CD14-positive monocyte (primary cell): ENCODE measurements around the gene CYP39A1. TPM values are rescaled to one million over a fixed set of nuclear protein-coding genes. Genes with fewer than 3 reads are reported as not detected.

Experiments
- DNase-seq, 3 donors: peaks; one replicate each; pipeline ENCODE4 v3.0.0-alpha.2; 2011 to 2022
- H2AFZ ChIP-seq: 2 replicates; pipeline ENCODE4 v1.6.0; 2012; ENCODE audit warnings: mild to moderate bottlenecking, low read depth, low read length, inconsistent platforms; ENCODE audit not compliant: insufficient read depth, poor library complexity, severe bottlenecking
- H3K27ac ChIP-seq, 2 donors: 1 replicate in 1 of 2; 2 replicates in 1 of 2; pipeline ENCODE4 v1.5.1; 2012 to 2013; ENCODE audit warnings: low read length in 2 of 2, control low read depth in 1 of 2, inconsistent platforms in 1 of 2, low read depth in 1 of 2, mild to moderate bottlenecking in 1 of 2
- H3K27me3 ChIP-seq, 2 donors: one replicate each; pipeline versions ENCODE4 v1.6.0 to v1.6.1; 2011 to 2013; ENCODE audit warnings: low read length in 2 of 2; ENCODE audit not compliant: control insufficient read depth in 2 of 2, insufficient read depth in 2 of 2
- H3K36me3 ChIP-seq, 2 donors: replicated peaks in 1 of 2; 1 replicate in 1 of 2; 2 replicates in 1 of 2; pipeline versions ENCODE4 v1.5.1 to v1.6.1; 2012 to 2013; ENCODE audit warnings: low read length in 2 of 2, control low read depth in 1 of 2, inconsistent platforms in 1 of 2, mild to moderate bottlenecking in 1 of 2; ENCODE audit not compliant: insufficient read depth in 2 of 2, control insufficient read depth in 1 of 2
- H3K4me1 ChIP-seq, 2 donors: 1 replicate in 1 of 2; 2 replicates in 1 of 2; pipeline versions ENCODE4 v1.5.1 to v1.6.1; 2012 to 2013; ENCODE audit warnings: low read length in 2 of 2, control low read depth in 1 of 2, inconsistent platforms in 1 of 2, mild to moderate bottlenecking in 1 of 2, moderate library complexity in 1 of 2; ENCODE audit not compliant: insufficient read depth in 2 of 2, control insufficient read depth in 1 of 2
- H3K4me2 ChIP-seq: replicated peaks from 2 replicates; pipeline ENCODE3; 2012; ENCODE audit warnings: low read length, moderate library complexity, mild to moderate bottlenecking; ENCODE audit not compliant: poor library complexity, severe bottlenecking; ENCODE audit errors: extremely low read depth
- H3K4me3 ChIP-seq, 3 experiments: fragments of 200-600 bp in 1 of 3; sonication (generic) in 1 of 3; replicated peaks in 1 of 3; 1 replicate in 2 of 3; 2 replicates in 1 of 3; pipeline ENCODE4 v1.5.1; 2011 to 2013; ENCODE audit warnings: low read length in 3 of 3, mild to moderate bottlenecking in 3 of 3, control low read depth in 2 of 3, low read depth in 2 of 3, inconsistent platforms in 1 of 3, moderate library complexity in 1 of 3
- H3K79me2 ChIP-seq: 2 replicates; pipeline ENCODE4 v1.6.0; 2012; ENCODE audit warnings: mild to moderate bottlenecking, control low read depth, inconsistent platforms, low read length, moderate library complexity; ENCODE audit not compliant: insufficient read depth
- H3K9ac ChIP-seq: 2 replicates; pipeline ENCODE4 v1.6.0; 2017; ENCODE audit warnings: low read length, mild to moderate bottlenecking; ENCODE audit not compliant: insufficient read depth, poor library complexity, severe bottlenecking
- H3K9me3 ChIP-seq, 2 donors: replicated peaks in 1 of 2; 1 replicate in 1 of 2; 2 replicates in 1 of 2; pipeline versions ENCODE4 v1.5.1 to v1.6.1; 2012 to 2013; ENCODE audit warnings: low read length in 2 of 2, control low read depth in 1 of 2; ENCODE audit not compliant: control insufficient read depth in 1 of 2, insufficient read depth in 1 of 2
- H4K20me1 ChIP-seq: 2 replicates; pipeline ENCODE4 v1.6.0; 2012; ENCODE audit warnings: mild to moderate bottlenecking, low read length, control low read depth, moderate library complexity; ENCODE audit not compliant: insufficient read depth
- H3K27ac Mint-ChIP-seq, 7 donors: one replicate each; pipeline ENCODE4 v1.8.0; 2020; ENCODE audit warnings: mild to moderate bottlenecking in 7 of 7, mixed read lengths in 7 of 7, moderate library complexity in 6 of 7, inconsistent platforms in 2 of 7
- H3K27me3 Mint-ChIP-seq, 3 donors: one replicate each; pipeline ENCODE4 v1.8.0; 2021 to 2022; ENCODE audit warnings: low read depth in 3 of 3, mild to moderate bottlenecking in 3 of 3, mixed read lengths in 3 of 3, moderate library complexity in 3 of 3, inconsistent platforms in 1 of 3
- H3K36me3 Mint-ChIP-seq, 2 donors: one replicate each; pipeline ENCODE4 v1.8.0; 2020; ENCODE audit warnings: mixed read lengths in 2 of 2, inconsistent platforms in 1 of 2, mild to moderate bottlenecking in 1 of 2
- H3K4me1 Mint-ChIP-seq: one replicate; pipeline ENCODE4 v1.8.0; 2020; ENCODE audit warnings: mild to moderate bottlenecking, mixed read lengths
- H3K4me3 Mint-ChIP-seq, 2 donors: one replicate each; pipeline ENCODE4 v1.8.0; 2020; ENCODE audit warnings: mild to moderate bottlenecking in 2 of 2, mixed read lengths in 2 of 2, moderate library complexity in 1 of 2
- H3K9me3 Mint-ChIP-seq, 7 donors: one replicate each; pipeline ENCODE4 v1.8.0; 2020 to 2022; ENCODE audit warnings: mixed read lengths in 7 of 7, mild to moderate bottlenecking in 6 of 7, moderate library complexity in 6 of 7, inconsistent platforms in 2 of 7
- CTCF ChIP-seq: fragments of 200-600 bp; IDR thresholded peaks from one replicate; pipeline ENCODE4 v1.8.0; 2022; ENCODE audit warnings: antibody characterized with exemption, mild to moderate bottlenecking
- WGBS: methylation state at CpG from one replicate; pipeline ENCODE4 v1.1.5; 2013; ENCODE audit warnings: missing lambda C conversion rate; ENCODE audit not compliant: insufficient coverage; 5-methylcytosine and 5-hydroxymethylcytosine counted together
- intact Hi-C, 2 donors: fragments of 100-400 bp; cut with micrococcal nuclease; formaldehyde crosslinking; loops; one replicate each; pipeline versions ENCODE4 v1.15.0 to v1.15.1; 2023
- polyA plus RNA-seq, 3 donors: library from polyadenylated mRNA; depleted of rRNA in 1 of 3; unstranded in 2 of 3; stranded (reverse) in 1 of 3; fragments of 300-500 nt in 2 of 3; fragments of >200 nt in 1 of 3; fragmentation: Illumina TruSeq in 2 of 3; gene quantifications; 1 replicate in 2 of 3; 2 replicates in 1 of 3; pipeline ENCODE4 v1.2.3, GENCODE V29; 2012 to 2021

CYP39A1 gene
- polyA plus RNA-seq, 3 donors: not detected

- H3K9me3 ChIP-seq: peaks cover 6 to 16% of the 10 kb centered on the region in 2 donors
- no peak overlapping the region for H3K9ac ChIP-seq
- intact Hi-C loops: no loop called here
- DNase-seq: no peak
- H3K27me3 ChIP-seq: no peaks in the 10 kb centered on the region
- H3K36me3 ChIP-seq: no peaks in the 10 kb centered on the region
- H2AFZ ChIP-seq: no peak overlapping the region
- Mint-ChIP-seq H3K4me1 (no peaks in the 10 kb centered on the region), H3K36me3 (no peaks in the 10 kb centered on the region), H3K4me3 (no peak overlapping the region), H3K27ac (no peak overlapping the region), H3K9me3 (peaks cover 0 to 17% (median 14%) of the 10 kb centered on the region in 7 donors), H3K27me3 (no peaks in the 10 kb centered on the region)
- no peaks in the 10 kb centered on the region for H3K79me2 ChIP-seq
- TF ChIP-seq CTCF: no peak
- no peaks in the 10 kb centered on the region for H4K20me1 ChIP-seq
- H3K27ac ChIP-seq: no peak overlapping the region
- no peaks in the 10 kb centered on the region for H3K4me1 ChIP-seq
- H3K4me2 ChIP-seq: no peak overlapping the region
- 94% methylated on average over 75 of the region's 85 CpGs for WGBS
- no peak overlapping the region for H3K4me3 ChIP-seq
Measured at GRCh38 chr6:46688117-46688965, 35.7 kb upstream of the CYP39A1 start.

- H3K36me3 Mint-ChIP-seq: no peaks in the 10 kb centered on the region
- no peak for TF ChIP-seq CTCF
Measured at GRCh38 chr6:46687619-46688097, 35.0 kb upstream of the CYP39A1 start, which contains the start of gene TDRD6. TSS of gene TDRD6 (plus strand) at chr6:46687885. CDS start at chr6:46688129, 244 bp downstream.

More at GRCh38 chr6:46687619-46688097, 35.0 kb upstream of the CYP39A1 start, which contains the start of gene TDRD6:
- no peak within 1 kb of the TSS for H3K4me2 ChIP-seq
- 92% methylated on average over 41 of the region's 41 CpGs for WGBS
- no peaks in the 10 kb centered on the region for H3K4me1 ChIP-seq
- no peak within 1 kb of the TSS for H3K4me3 ChIP-seq
- Mint-ChIP-seq H3K27ac (no peak within 1 kb of the TSS), H3K4me1 (no peaks in the 10 kb centered on the region), H3K4me3 (no peak within 1 kb of the TSS), H3K9me3 (peaks cover 0 to 17% (median 14%) of the 10 kb centered on the region in 7 donors), H3K27me3 (no peaks in the 10 kb centered on the region)
- DNase-seq: no peak
- H4K20me1 ChIP-seq: no peaks in the 10 kb centered on the region
- no peaks in the 10 kb centered on the region for H3K36me3 ChIP-seq
- H3K79me2 ChIP-seq: no peaks in the 10 kb centered on the region
- H3K27me3 ChIP-seq: no peaks in the 10 kb centered on the region
- no peak within 1 kb of the TSS for H3K27ac ChIP-seq
- peaks cover 6 to 16% of the 10 kb centered on the region in 2 donors for H3K9me3 ChIP-seq
- intact Hi-C loops: no loop called here
- H2AFZ ChIP-seq: no peak within 1 kb of the TSS
- no peak within 1 kb of the TSS for H3K9ac ChIP-seq
